ENCODE results near the gene IL17C. TPM values are rescaled to one million over a fixed set of nuclear protein-coding genes. Genes with fewer than 3 reads are reported as not detected.

Gene IL17C
- total and polyA plus RNA-seq, 2 of the 8 experiments (the other 6 are each of a cell fraction or from before 2014, with no cell fraction given) = 1.1 to 1.9 TPM

DNA sequence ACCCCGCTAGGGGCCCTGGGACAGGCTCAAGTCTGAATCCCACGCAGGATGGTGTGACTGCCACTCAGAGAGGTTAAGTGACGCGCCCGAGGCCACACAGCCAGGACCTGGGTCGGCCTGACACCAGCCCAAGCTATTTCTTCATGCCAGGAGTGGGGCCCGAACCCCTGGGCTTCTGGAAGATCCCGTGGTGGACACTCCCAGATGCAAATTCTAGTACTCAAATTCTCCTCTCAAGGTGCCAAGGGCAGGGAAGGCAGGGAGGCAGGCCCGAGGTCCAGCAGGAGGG lies 5.2 kb downstream of the IL17C start:
- Histone ChIP-seq H3K36me3 (ENCODE audit: control insufficient read depth in 2 of 4, insufficient read depth in 4 of 4, low read length in 3 of 4) (peaks cover 0 to 5% (median 0%) of the 10 kb centered on the region in 4 experiments; a peak in 1 of 8 replicates), H2BK5ac (ENCODE audit: low read depth, low read length) (no peak overlapping the region), H3K27ac (ENCODE audit: low read depth, low read length) (no peak overlapping the region), H3K4me2 (ENCODE audit: insufficient read depth in 1 of 2, low read depth in 2 of 2, low read length in 2 of 2) (no peak overlapping the region), H4K91ac (replicated peaks; ENCODE audit: insufficient read length, low read length) (no peak overlapping the region), H3K4ac (replicated peaks; ENCODE audit: insufficient read length, low read depth, low read length) (no peak overlapping the region), H2BK20ac (ENCODE audit: low read length) (no peak overlapping the region), H3K79me2 (ENCODE audit: control insufficient read depth in 1 of 2, insufficient read depth in 2 of 2, low read length in 2 of 2) (no peaks in the 10 kb centered on the region), H3K14ac (ENCODE audit: insufficient read length) (no peak overlapping the region), H3K79me1 (ENCODE audit: low read depth, low read length) (0 out of 2 replicates have a peak, but pooled peaks cover 3% of the 10 kb centered on the region), H4K5ac (ENCODE audit: insufficient read length, low read depth, low read length) (no peak overlapping the region), H3K9me3 (ENCODE audit: insufficient read depth in 2 of 2, low read depth in 1 of 2, low read length in 1 of 2) (no peaks in the 10 kb centered on the region), H2AK5ac (ENCODE audit: low read depth, low read length) (no peak overlapping the region), H3K4me3 (ENCODE audit: extremely low read depth in 1 of 4, insufficient read depth in 2 of 4, low read depth in 3 of 4, low read length in 4 of 4) (no peak overlapping the region), H2BK12ac (ENCODE audit: low read depth, low read length) (no peak overlapping the region), H4K8ac (ENCODE audit: extremely low read depth, insufficient read depth, low read length) (no peak overlapping the region), H2BK15ac (ENCODE audit: low read length) (no peak overlapping the region), H2AFZ (ENCODE audit: low read length) (no peak overlapping the region), H3K23me2 (ENCODE audit: low read depth, low read length) (peaks cover 2% of the 10 kb centered on the region; the same call in 1 of the 2 replicates), H3K23ac (ENCODE audit: insufficient read length) (no peak overlapping the region), H2BK120ac (replicated peaks; ENCODE audit: low read depth, low read length) (no peak overlapping the region), H3K27me3 (replicated peaks in 1 of 4; ENCODE audit: control insufficient read depth in 3 of 4, extremely low read depth in 1 of 4, insufficient read depth in 3 of 4, low read length in 3 of 4) (0 out of 7 replicates have a peak, but pooled peaks cover 0 to 2% (median 0%) of the 10 kb centered on the region in 4 experiments), H3K18ac (ENCODE audit: extremely low read depth, low read length) (no peak overlapping the region), H3K9ac (replicated peaks in 1 of 4; ENCODE audit: extremely low read depth in 1 of 4, low read depth in 3 of 4, low read length in 3 of 4) (no peak overlapping the region), H3K4me1 (replicated peaks in 1 of 4; ENCODE audit: control insufficient read depth in 3 of 4, insufficient read depth in 4 of 4, low read length in 3 of 4) (peaks cover 5 to 19% (median 16%) of the 10 kb centered on the region in 4 experiments), H4K20me1 (replicated peaks in 1 of 2; ENCODE audit: control insufficient read depth in 1 of 2, insufficient read depth in 2 of 2, low read length in 2 of 2) (peaks cover 2 to 4% of the 10 kb centered on the region in 2 experiments), H3K56ac (replicated peaks; ENCODE audit: insufficient read length, low read depth, low read length) (no peak overlapping the region)
- POLR2A ChIA-PET (ENCODE audit: partially characterized antibody) = no interaction called here
- WGBS, 2 experiments (ENCODE audit: extremely low coverage in 1 of 2, insufficient coverage in 1 of 2, insufficient read length in 1 of 2, insufficient replicate concordance in 2 of 2, low coverage in 1 of 2, low lambda C conversion rate in 2 of 2, missing lambda C conversion rate in 1 of 2) = 93% methylated on average over 7 of the region's 9 CpGs; no CpG with 5 or more reads in 1 of the 2 experiments
- DNase-seq (ENCODE audit: low read depth in 1 of 2, low spot score in 2 of 2) (no peak), FAIRE-seq (no peak)
- CTCF ChIA-PET (ENCODE audit: partially characterized antibody) = no interaction called here
- no peak for TF ChIP-seq CHD2 (IDR thresholded peaks at IDR 0.05; ENCODE audit: low read length)
- TF ChIP-seq SAP30 (IDR thresholded peaks at IDR 0.05; ENCODE audit: insufficient read depth, insufficient replicate concordance, low read length) = no peak
- no peak for TF ChIP-seq CREB1 (IDR thresholded peaks at IDR 0.05)
- no peak for TF ChIP-seq RBBP5 (IDR thresholded peaks at IDR 0.05; ENCODE audit: borderline replicate concordance, low read depth, low read length)
- TF ChIP-seq, protein P1, sequence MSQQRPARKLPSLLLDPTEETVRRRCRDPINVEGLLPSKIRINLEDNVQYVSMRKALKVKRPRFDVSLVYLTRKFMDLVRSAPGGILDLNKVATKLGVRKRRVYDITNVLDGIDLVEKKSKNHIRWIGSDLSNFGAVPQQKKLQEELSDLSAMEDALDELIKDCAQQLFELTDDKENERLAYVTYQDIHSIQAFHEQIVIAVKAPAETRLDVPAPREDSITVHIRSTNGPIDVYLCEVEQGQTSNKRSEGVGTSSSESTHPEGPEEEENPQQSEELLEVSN (IDR thresholded peaks at IDR 0.05) = no peak
- TF ChIP-seq CTBP2 (IDR thresholded peaks at IDR 0.05; ENCODE audit: borderline replicate concordance, insufficient read depth, insufficient read length, low read length) = no peak
- no peak for TF ChIP-seq SP4 (IDR thresholded peaks at IDR 0.05; ENCODE audit: low read length)
- TF ChIP-seq, protein P2, sequence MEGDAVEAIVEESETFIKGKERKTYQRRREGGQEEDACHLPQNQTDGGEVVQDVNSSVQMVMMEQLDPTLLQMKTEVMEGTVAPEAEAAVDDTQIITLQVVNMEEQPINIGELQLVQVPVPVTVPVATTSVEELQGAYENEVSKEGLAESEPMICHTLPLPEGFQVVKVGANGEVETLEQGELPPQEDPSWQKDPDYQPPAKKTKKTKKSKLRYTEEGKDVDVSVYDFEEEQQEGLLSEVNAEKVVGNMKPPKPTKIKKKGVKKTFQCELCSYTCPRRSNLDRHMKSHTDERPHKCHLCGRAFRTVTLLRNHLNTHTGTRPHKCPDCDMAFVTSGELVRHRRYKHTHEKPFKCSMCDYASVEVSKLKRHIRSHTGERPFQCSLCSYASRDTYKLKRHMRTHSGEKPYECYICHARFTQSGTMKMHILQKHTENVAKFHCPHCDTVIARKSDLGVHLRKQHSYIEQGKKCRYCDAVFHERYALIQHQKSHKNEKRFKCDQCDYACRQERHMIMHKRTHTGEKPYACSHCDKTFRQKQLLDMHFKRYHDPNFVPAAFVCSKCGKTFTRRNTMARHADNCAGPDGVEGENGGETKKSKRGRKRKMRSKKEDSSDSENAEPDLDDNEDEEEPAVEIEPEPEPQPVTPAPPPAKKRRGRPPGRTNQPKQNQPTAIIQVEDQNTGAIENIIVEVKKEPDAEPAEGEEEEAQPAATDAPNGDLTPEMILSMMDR (IDR thresholded peaks at IDR 0.05; ENCODE audit: control extremely low read depth in 1 of 3, insufficient read depth in 1 of 3, low read depth in 1 of 3, low read length in 3 of 3) = no peak
- no peak for TF ChIP-seq SRF (IDR thresholded peaks at IDR 0.05; ENCODE audit: low read depth, low read length)
- no peak for TF ChIP-seq CEBPB (IDR thresholded peaks at IDR 0.05; ENCODE audit: low read depth, low read length)
- TF ChIP-seq HDAC6 (IDR thresholded peaks at IDR 0.05; ENCODE audit: low read depth, low read length) = no peak
- no peak for TF ChIP-seq JUND (IDR thresholded peaks at IDR 0.05; ENCODE audit: low read length)

Data from H1 (cell line).